GM18507 (cell line): ENCODE results near the gene CHST15.

Source experiments
- DNase-seq: peaks from one replicate; pipeline ENCODE4 v3.0.0; 2011; ENCODE audit warnings: low read depth; ENCODE audit not compliant: insufficient read length; ENCODE audit errors: extremely low spot score
- FAIRE-seq: peaks from 2 replicates; lab custom pipeline; 2011; peaks lifted over from hg19 to GRCh38; lab: Jason Lieb, UNC

CHST15 gene

GRCh38 chr10:123962756-123963530 lies 130.5 kb downstream of the CHST15 start:
- FAIRE-seq: no peak

GRCh38 chr10:123958241-123958640 lies 135.2 kb downstream of the CHST15 start:
- no peak for DNase-seq
- no peak for FAIRE-seq

More at GRCh38 chr10:123962756-123963530, 130.5 kb downstream of the CHST15 start:
- no peak for DNase-seq
